ENCODE data around the gene LEF1. TPM values are rescaled to one million over a fixed set of nuclear protein-coding genes. Genes with fewer than 3 reads are reported as not detected.

The LEF1 gene
- total and polyA plus RNA-seq, 9 of the 15 experiments (the other 6 are each of a cell fraction or from before 2014, with no cell fraction given): 15.1 to 81.1 (median 29.7) TPM

GRCh38 chr4:108191269-108191914 lies 22.7 kb upstream of the LEF1 start:
- no peak overlapping the region for H3K9ac ChIP-seq (ENCODE audit: insufficient read depth in 1 of 2, low read depth in 2 of 2, low read length in 2 of 2)
- no peak overlapping the region for H3K4me2 ChIP-seq (ENCODE audit: insufficient read depth, low read length)
- H3K27me3 ChIP-seq (ENCODE audit: control insufficient read depth in 2 of 2, insufficient read depth in 2 of 2, low read length in 2 of 2): no peaks in the 10 kb centered on the region
- no peaks in the 10 kb centered on the region for H4K20me1 ChIP-seq (replicated peaks; ENCODE audit: control insufficient read depth, insufficient read depth, low read length)
- CTCF ChIA-PET (ENCODE audit: low intra/inter-chr PET ratio): no interaction called here
- 26% methylated on average over 4 of the region's 4 CpGs for WGBS (ENCODE audit: insufficient coverage, low coverage, missing lambda C conversion rate)
- ATAC-seq: 0 out of 3 replicates have a peak, but pooled peaks have one; percentile 19
- no peak overlapping the region for H3K27ac ChIP-seq (ENCODE audit: extremely low read depth, low read depth, low read length)
- H3K4me3 ChIP-seq: no peak overlapping the region
- DNase-seq (ENCODE audit: extremely low read depth in 1 of 4, low spot score in 3 of 4): no peak
- no peaks in the 10 kb centered on the region for H3K9me3 ChIP-seq (replicated peaks; ENCODE audit: control insufficient read depth, insufficient read depth, low read depth, low read length)
- H3K4me1 ChIP-seq (replicated peaks in 1 of 2; ENCODE audit: control insufficient read depth in 2 of 2, insufficient read depth in 2 of 2, low read length in 2 of 2): no peaks in the 10 kb centered on the region
- H2AFZ ChIP-seq (ENCODE audit: low read depth, low read length): no peak overlapping the region
- no peak for FAIRE-seq
- intact Hi-C loops (cut with micrococcal nuclease) (no loop called here), in situ Hi-C loops (cut with MboI) (no loop called here)
- H3K36me3 ChIP-seq (ENCODE audit: control insufficient read depth, insufficient read depth, low read length): no peaks in the 10 kb centered on the region
- POLR2A ChIA-PET: no interaction called here
- H3K9me1 ChIP-seq (ENCODE audit: control insufficient read depth, insufficient read depth, low read length): no peaks in the 10 kb centered on the region
- no peaks in the 10 kb centered on the region for H3K79me2 ChIP-seq (ENCODE audit: control insufficient read depth, insufficient read depth, low read length)
- no TSS peak for BruUV-seq (replicated peaks)
- TF ChIP-seq GTF2A2 (tag; IDR thresholded peaks at IDR 0.05) (no peak), MITF (IDR thresholded peaks at IDR 0.05) (no peak), MLLT1 (IDR thresholded peaks at IDR 0.05) (no peak), HNRNPH1 (optimal IDR thresholded peaks at IDR 0.05; ENCODE audit: low read depth, low read length) (no peak), CBX8 (IDR thresholded peaks at IDR 0.05; ENCODE audit: borderline replicate concordance, extremely low read depth, low read depth, low read length, poor library complexity, severe bottlenecking) (no peak), HDGF (IDR thresholded peaks at IDR 0.05) (no peak), MCM3 (IDR thresholded peaks at IDR 0.05) (no peak), ZNF253 (CRISPR knock-in tag; conservative IDR thresholded peaks at IDR 0.05) (no peak), ZFP1 (CRISPR knock-in tag; IDR thresholded peaks at IDR 0.05) (no peak), RNF2 (IDR thresholded peaks at IDR 0.05) (no peak), NCOA1 (IDR thresholded peaks at IDR 0.05; ENCODE audit: low read depth) (no peak), DEAF1 (CRISPR knock-in tag; IDR thresholded peaks at IDR 0.05) (no peak), MCM7 (IDR thresholded peaks at IDR 0.05) (no peak), ID3 (CRISPR knock-in tag; IDR thresholded peaks at IDR 0.05) (no peak), ID3 (tag; IDR thresholded peaks at IDR 0.05) (no peak), ASH1L (IDR thresholded peaks at IDR 0.05; ENCODE audit: borderline replicate concordance, low read depth, partially characterized antibody) (no peak), SETDB1 (IDR thresholded peaks at IDR 0.05; ENCODE audit: low read length) (no peak), SNAPC5 (CRISPR knock-in tag; IDR thresholded peaks at IDR 0.05) (no peak)

Data from K562 (cell line).